IMR-90 (cell line): Measurements from ENCODE around the gene WARS2. TPM values are rescaled to one million over a fixed set of nuclear protein-coding genes. Genes with fewer than 3 reads are reported as not detected.

Experiments used
- ATAC-seq: fragments of 200-7000 bp; cut with Tn5 transposase; 2 replicates; pipeline ENCODE4 v1.9.1; 2020; ENCODE audit warnings: low read depth, mild to moderate bottlenecking, moderate library complexity
- BruUV-seq: library from RNA; stranded (reverse); fragments of 400-500 nt; replicated peaks from 2 replicates; lab custom pipeline; 2021; lab: Mats Ljungman, UMichigan
- CTCF ChIA-PET: fragments of 300-600 bp; formaldehyde crosslinking; extraction: SDS; loops from one replicate; lab custom pipeline; 2021; ENCODE audit warnings: antibody characterized with exemption; lab: Yijun Ruan, JAX
- POLR2A ChIA-PET: fragments of 300-600 bp; sonication (Branson Sonifier 250); formaldehyde crosslinking; loops from one replicate; lab custom pipeline; 2022; ENCODE audit warnings: antibody characterized with exemption; ENCODE audit not compliant: unreplicated experiment; lab: Charles Lee
- DNase-seq: peaks from one replicate; pipeline ENCODE4 v3.0.0; 2013
- H2AFZ ChIP-seq: replicated peaks from 2 replicates; pipeline ENCODE3; 2013; ENCODE audit warnings: low read length, mild to moderate bottlenecking; ENCODE audit not compliant: poor library complexity
- H2AK5ac ChIP-seq: 2 replicates; pipeline ENCODE4 v1.6.1; 2013; ENCODE audit warnings: low read depth, low read length, inconsistent platforms
- H2AK9ac ChIP-seq: replicated peaks from 2 replicates; pipeline ENCODE3; 2013; ENCODE audit warnings: mild to moderate bottlenecking, low read depth, low read length, moderate library complexity; ENCODE audit not compliant: poor library complexity
- H2BK120ac ChIP-seq: 2 replicates; pipeline ENCODE4 v1.6.1; 2013; ENCODE audit warnings: low read depth, low read length, inconsistent platforms
- H2BK15ac ChIP-seq: 3 replicates; pipeline ENCODE4 v1.6.1; 2013; ENCODE audit warnings: low read depth, low read length, inconsistent platforms
- H2BK20ac ChIP-seq: 2 replicates; pipeline ENCODE4 v1.6.1; 2013; ENCODE audit warnings: low read depth, mild to moderate bottlenecking, inconsistent platforms, low read length, moderate library complexity
- H2BK5ac ChIP-seq: 2 replicates; pipeline ENCODE4 v1.6.1; 2013; ENCODE audit warnings: mild to moderate bottlenecking, low read depth, low read length, inconsistent platforms; ENCODE audit not compliant: poor library complexity, severe bottlenecking
- H3K14ac ChIP-seq: replicated peaks from 2 replicates; pipeline ENCODE4 v1.6.1; 2013; ENCODE audit warnings: low read depth, low read length, inconsistent platforms
- H3K18ac ChIP-seq: 2 replicates; pipeline ENCODE4 v1.6.1; 2013; ENCODE audit warnings: low read depth, low read length, control low read depth
- H3K23ac ChIP-seq: 2 replicates; pipeline ENCODE4 v1.6.1; 2013; ENCODE audit warnings: low read depth, low read length, inconsistent platforms
- H3K27ac ChIP-seq: 2 replicates; pipeline ENCODE4 v1.5.1; 2013; ENCODE audit warnings: mild to moderate bottlenecking, control low read depth, low read length; ENCODE audit not compliant: insufficient read depth
- H3K27me3 ChIP-seq: 2 replicates; pipeline ENCODE4 v1.6.1; 2013; ENCODE audit warnings: low read length; ENCODE audit not compliant: control insufficient read depth, insufficient read depth
- H3K36me3 ChIP-seq: 2 replicates; pipeline ENCODE4 v1.6.1; 2013; ENCODE audit warnings: low read length, mixed read lengths; ENCODE audit not compliant: control insufficient read depth, insufficient read depth
- H3K4ac ChIP-seq: 2 replicates; pipeline ENCODE4 v1.6.1; 2013; ENCODE audit warnings: low read depth, low read length, inconsistent platforms
- H3K4me1 ChIP-seq: 2 replicates; pipeline ENCODE4 v1.6.1; 2013; ENCODE audit warnings: low read length, mixed read lengths; ENCODE audit not compliant: control insufficient read depth, insufficient read depth
- H3K4me2 ChIP-seq: 2 replicates; pipeline ENCODE4 v1.6.1; 2013; ENCODE audit warnings: low read depth, mild to moderate bottlenecking, control low read depth, low read length, moderate library complexity
- H3K4me3 ChIP-seq: 2 replicates; pipeline ENCODE4 v1.5.1; 2013; ENCODE audit warnings: low read depth, mild to moderate bottlenecking, control low read depth, low read length, moderate library complexity; ENCODE audit not compliant: insufficient read depth
- H3K56ac ChIP-seq: 2 replicates; pipeline ENCODE4 v1.6.1; 2013; ENCODE audit warnings: low read length, inconsistent platforms; ENCODE audit not compliant: insufficient read depth; ENCODE audit errors: extremely low read depth
- H3K79me1 ChIP-seq, 2 experiments: 2 replicates each; pipeline ENCODE4 v1.6.1; 2013; ENCODE audit warnings: low read length in 2 of 2, inconsistent platforms in 1 of 2, low read depth in 1 of 2
- H3K9ac ChIP-seq: 2 replicates; pipeline ENCODE4 v1.6.1; 2013; ENCODE audit warnings: low read depth, low read length, control low read depth
- H3K9me1 ChIP-seq: 2 replicates; pipeline ENCODE4 v1.6.1; 2013; ENCODE audit warnings: low read length, inconsistent platforms; ENCODE audit not compliant: insufficient read depth
- H3K9me3 ChIP-seq: 2 replicates; pipeline ENCODE4 v1.6.1; 2013; ENCODE audit warnings: low read length; ENCODE audit not compliant: control insufficient read depth, insufficient read depth
- H4K20me1 ChIP-seq: 2 replicates; pipeline ENCODE4 v1.6.1; 2013; ENCODE audit warnings: low read length, inconsistent platforms; ENCODE audit not compliant: insufficient read depth
- H4K5ac ChIP-seq: 2 replicates; pipeline ENCODE4 v1.6.1; 2013; ENCODE audit warnings: mild to moderate bottlenecking, low read depth, low read length, control low read depth
- H4K8ac ChIP-seq, 2 experiments: 2 replicates each; pipeline ENCODE4 v1.6.1; 2013; ENCODE audit warnings: low read depth in 2 of 2, low read length in 2 of 2, control low read depth in 1 of 2, inconsistent platforms in 1 of 2
- H4K91ac ChIP-seq: 2 replicates; pipeline ENCODE4 v1.6.1; 2013; ENCODE audit warnings: low read depth, low read length, inconsistent platforms; ENCODE audit not compliant: insufficient read depth
- CHD1 ChIP-seq: IDR thresholded peaks from 2 replicates; pipeline ENCODE4 v1.6.1; 2012; ENCODE audit warnings: low read depth, low read length, improper control_type of control experiment
- RCOR1 ChIP-seq: IDR thresholded peaks from 2 replicates; pipeline ENCODE4 v1.6.1; 2012; ENCODE audit warnings: mild to moderate bottlenecking, low read length, improper control_type of control experiment; ENCODE audit not compliant: insufficient replicate concordance
- RFX5 ChIP-seq: IDR thresholded peaks from 2 replicates; pipeline ENCODE4 v1.8.0; 2012; ENCODE audit warnings: low read depth, mild to moderate bottlenecking, low read length, moderate library complexity
- SMC3 ChIP-seq: fragments of 150-350 bp; IDR thresholded peaks from 2 replicates; pipeline ENCODE4 v1.6.1; 2016; ENCODE audit warnings: low read depth, mild to moderate bottlenecking, antibody characterized with exemption, low read length, moderate library complexity
- WGBS, 2 experiments: methylation state at CpG; one replicate each; pipeline versions ENCODE4 v1.1.5 to v1.1.7; 2013; ENCODE audit warnings: missing lambda C conversion rate in 2 of 2; ENCODE audit not compliant: insufficient read length in 1 of 2; ENCODE audit errors: extremely low coverage in 2 of 2; 5-methylcytosine and 5-hydroxymethylcytosine counted together
- dilution Hi-C: fragments of 300-500 bp; cut with HindIII; formaldehyde crosslinking; loops from one replicate; pipeline ENCODE4 v1.14.3; 2018; ENCODE audit warnings: low sequenced_read_pairs; ENCODE audit not compliant: unreplicated experiment
- in situ Hi-C: fragments of 300-500 bp; cut with MboI; formaldehyde crosslinking; loops from 3 replicates; pipeline ENCODE4 v1.14.3; 2019; ENCODE audit warnings: low sequenced_read_pairs, inconsistent platforms, mixed read lengths
- intact Hi-C: fragments of 100-400 bp; cut with micrococcal nuclease; formaldehyde crosslinking; loops from 2 replicates; pipeline ENCODE4 v1.10.0; 2022
- polyA plus RNA-seq, 3 experiments: library from polyadenylated mRNA; depleted of rRNA; stranded (reverse); fragments of >200 nt; gene quantifications; 2 replicates each; pipeline ENCODE4 v1.2.3, GENCODE V29; 2012; ENCODE audit warnings: low replicate concordance in 1 of 3
- total RNA-seq: library from RNA; depleted of rRNA; stranded (reverse); fragments of >200 nt; gene quantifications from 2 replicates; pipeline ENCODE4 v1.2.3, GENCODE V29; 2012
- TF ChIP-seq, protein P1 (sequence below): fragments of 150-350 bp; IDR thresholded peaks from 2 replicates; pipeline ENCODE4 v1.6.1; 2016; ENCODE audit warnings: low read depth, mild to moderate bottlenecking, low read length, moderate library complexity, borderline replicate concordance
- TF ChIP-seq, protein P2 (sequence below): conservative IDR thresholded peaks from 2 replicates; pipeline ENCODE4 v1.5.1; 2012; ENCODE audit warnings: mild to moderate bottlenecking, low read depth, low read length, improper control_type of control experiment
- TF ChIP-seq, protein P3 (sequence below): fragments of 150-350 bp; IDR thresholded peaks from 2 replicates; pipeline ENCODE4 v1.6.1; 2017; ENCODE audit warnings: mild to moderate bottlenecking, antibody characterized with exemption, low read length, low read depth

The WARS2 gene
- total and polyA plus RNA-seq, 2 of the 4 experiments (the other 2 are of a cell fraction): 5.7 to 20.3 TPM

- Histone ChIP-seq H2BK120ac (no peak overlapping the region), H3K18ac (no peak overlapping the region), H2AK5ac (no peak overlapping the region), H3K4me3 (no peak overlapping the region), H3K4me1 (no peaks in the 10 kb centered on the region), H2BK15ac (no peak overlapping the region), H3K27ac (no peak overlapping the region), H3K9me3 (no peaks in the 10 kb centered on the region), H2BK20ac (no peak overlapping the region), H3K14ac (no peak overlapping the region), H3K23ac (no peak overlapping the region), H4K5ac (no peak overlapping the region), H4K91ac (no peak overlapping the region), H3K4me2 (no peak overlapping the region), H4K20me1 (no peaks in the 10 kb centered on the region), H2BK5ac (no peak overlapping the region), H2AFZ (no peak overlapping the region), H3K79me1 (no peaks in the 10 kb centered on the region; a peak in 1 of 4 replicates), H3K4ac (no peak overlapping the region), H3K9me1 (no peaks in the 10 kb centered on the region), H2AK9ac (no peak overlapping the region), H3K36me3 (no peaks in the 10 kb centered on the region), H3K56ac (no peak overlapping the region), H3K27me3 (no peaks in the 10 kb centered on the region), H4K8ac (no peak overlapping the region), H3K9ac (no peak overlapping the region)
- ATAC-seq (no peak), DNase-seq (no peak)
- BruUV-seq: no TSS peak
- intact Hi-C loops: no loop called here
- in situ Hi-C loops: no loop called here
- ChIA-PET CTCF (no interaction called here), POLR2A (no interaction called here)
- TF ChIP-seq, protein P1, sequence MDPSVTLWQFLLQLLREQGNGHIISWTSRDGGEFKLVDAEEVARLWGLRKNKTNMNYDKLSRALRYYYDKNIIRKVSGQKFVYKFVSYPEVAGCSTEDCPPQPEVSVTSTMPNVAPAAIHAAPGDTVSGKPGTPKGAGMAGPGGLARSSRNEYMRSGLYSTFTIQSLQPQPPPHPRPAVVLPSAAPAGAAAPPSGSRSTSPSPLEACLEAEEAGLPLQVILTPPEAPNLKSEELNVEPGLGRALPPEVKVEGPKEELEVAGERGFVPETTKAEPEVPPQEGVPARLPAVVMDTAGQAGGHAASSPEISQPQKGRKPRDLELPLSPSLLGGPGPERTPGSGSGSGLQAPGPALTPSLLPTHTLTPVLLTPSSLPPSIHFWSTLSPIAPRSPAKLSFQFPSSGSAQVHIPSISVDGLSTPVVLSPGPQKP: no peak
- TF ChIP-seq RCOR1 (no peak), RFX5 (no peak), CHD1 (no peak), SMC3 (no peak)
- TF ChIP-seq, protein P2, sequence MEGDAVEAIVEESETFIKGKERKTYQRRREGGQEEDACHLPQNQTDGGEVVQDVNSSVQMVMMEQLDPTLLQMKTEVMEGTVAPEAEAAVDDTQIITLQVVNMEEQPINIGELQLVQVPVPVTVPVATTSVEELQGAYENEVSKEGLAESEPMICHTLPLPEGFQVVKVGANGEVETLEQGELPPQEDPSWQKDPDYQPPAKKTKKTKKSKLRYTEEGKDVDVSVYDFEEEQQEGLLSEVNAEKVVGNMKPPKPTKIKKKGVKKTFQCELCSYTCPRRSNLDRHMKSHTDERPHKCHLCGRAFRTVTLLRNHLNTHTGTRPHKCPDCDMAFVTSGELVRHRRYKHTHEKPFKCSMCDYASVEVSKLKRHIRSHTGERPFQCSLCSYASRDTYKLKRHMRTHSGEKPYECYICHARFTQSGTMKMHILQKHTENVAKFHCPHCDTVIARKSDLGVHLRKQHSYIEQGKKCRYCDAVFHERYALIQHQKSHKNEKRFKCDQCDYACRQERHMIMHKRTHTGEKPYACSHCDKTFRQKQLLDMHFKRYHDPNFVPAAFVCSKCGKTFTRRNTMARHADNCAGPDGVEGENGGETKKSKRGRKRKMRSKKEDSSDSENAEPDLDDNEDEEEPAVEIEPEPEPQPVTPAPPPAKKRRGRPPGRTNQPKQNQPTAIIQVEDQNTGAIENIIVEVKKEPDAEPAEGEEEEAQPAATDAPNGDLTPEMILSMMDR: no peak
- TF ChIP-seq, protein P3, sequence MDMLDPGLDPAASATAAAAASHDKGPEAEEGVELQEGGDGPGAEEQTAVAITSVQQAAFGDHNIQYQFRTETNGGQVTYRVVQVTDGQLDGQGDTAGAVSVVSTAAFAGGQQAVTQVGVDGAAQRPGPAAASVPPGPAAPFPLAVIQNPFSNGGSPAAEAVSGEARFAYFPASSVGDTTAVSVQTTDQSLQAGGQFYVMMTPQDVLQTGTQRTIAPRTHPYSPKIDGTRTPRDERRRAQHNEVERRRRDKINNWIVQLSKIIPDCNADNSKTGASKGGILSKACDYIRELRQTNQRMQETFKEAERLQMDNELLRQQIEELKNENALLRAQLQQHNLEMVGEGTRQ: no peak
- dilution Hi-C loops: no loop called here
- no CpG with 5 or more reads among the region's 1 CpG for WGBS, 2 experiments
Observed at GRCh38 chr1:119103764-119104163, 36.7 kb downstream of the WARS2 start.
